ENCODE measurements around the gene C6orf15. TPM values are rescaled to one million over a fixed set of nuclear protein-coding genes. Genes with fewer than 3 reads are reported as not detected.
A peak's percentile ranks its signal among the peaks of the same experiment; 100 is the strongest.

C6orf15 gene
- total RNA-seq, 4 donors from 2014 or later, result 1.6 TPM; not detected in 3

GRCh38 chr6:31157513-31158139 lies 45.3 kb upstream of the C6orf15 start, which contains the start of gene CCHCR1:
Gene CCHCR1 (minus strand): TSS chr6:31157802. CDS start chr6:31157600, 202 bp downstream.
- no peak for TF ChIP-seq CTCF (IDR thresholded peaks at IDR 0.05)
- no peak for TF ChIP-seq POLR2A (IDR thresholded peaks at IDR 0.05)
- H3K36me3 ChIP-seq, result peaks cover 4 to 50% (median 12%) of the 10 kb centered on the region in 3 donors
- no peak for DNase-seq
- no peaks in the 10 kb centered on the region for H3K9me3 ChIP-seq
- 4% methylated on average over 13 of the region's 14 CpGs for WGBS, 2 donors
- peak within 1 kb of the TSS; percentile 85 to 91 (median 86) for H3K27ac ChIP-seq
- H3K4me1 ChIP-seq, result peaks cover 10 to 40% (median 16%) of the 10 kb centered on the region in 3 donors
- intact Hi-C loops (cut with DNase I), result no loop called here
- peak within 1 kb of the TSS; percentile 58 to 86 (median 75) for H3K4me3 ChIP-seq
- H3K27me3 ChIP-seq, result no peaks in the 10 kb centered on the region

- intact Hi-C loops (cut with DNase I), result no loop called here
- 94 to 96% methylated on average over 6 of the region's 7 CpGs for WGBS, 2 donors
These were observed 44.3 kb upstream of the C6orf15 start for GRCh38 chr6:31156641-31157040.

GRCh38 chr6:31154436-31154835 lies 42.1 kb upstream of the C6orf15 start:
- TF ChIP-seq CTCF (IDR thresholded peaks at IDR 0.05) (no peak), POLR2A (IDR thresholded peaks at IDR 0.05) (no peak)
- no peak for DNase-seq
- WGBS, 2 donors, result 85 to 91% methylated on average over 4 to 11 of the region's 15 CpGs
- Histone ChIP-seq H3K27me3 (no peaks in the 10 kb centered on the region), H3K9me3 (no peaks in the 10 kb centered on the region), H3K4me3 (no peak overlapping the region), H3K36me3 (peaks cover 4 to 60% (median 20%) of the 10 kb centered on the region in 3 donors), H3K4me1 (peaks cover 8 to 26% (median 12%) of the 10 kb centered on the region in 3 donors), H3K27ac (no peak overlapping the region)
- intact Hi-C loops (cut with DNase I), result no loop called here

More at GRCh38 chr6:31156641-31157040, 44.3 kb upstream of the C6orf15 start:
- Histone ChIP-seq H3K27me3 (no peaks in the 10 kb centered on the region), H3K27ac (no peak overlapping the region), H3K4me1 (peaks cover 10 to 40% (median 16%) of the 10 kb centered on the region in 3 donors), H3K4me3 (no peak overlapping the region), H3K36me3 (peaks cover 4 to 43% (median 12%) of the 10 kb centered on the region in 3 donors), H3K9me3 (no peaks in the 10 kb centered on the region)
- TF ChIP-seq CTCF (IDR thresholded peaks at IDR 0.05), result no peak
- no peak for TF ChIP-seq POLR2A (IDR thresholded peaks at IDR 0.05)
- no peak for DNase-seq

- H3K4me3 ChIP-seq, result no peak overlapping the region
- no peaks in the 10 kb centered on the region for H3K27me3 ChIP-seq
- no peak for TF ChIP-seq POLR2A (IDR thresholded peaks at IDR 0.05)
- no peak overlapping the region for H3K27ac ChIP-seq
- WGBS, 2 donors, result 90 to 91% methylated on average over 7 of the region's 7 CpGs
- peaks cover 4 to 16% (median 5%) of the 10 kb centered on the region in 3 donors for H3K4me1 ChIP-seq
- DNase-seq, result no peak
- H3K36me3 ChIP-seq, result peaks cover 4 to 74% (median 20%) of the 10 kb centered on the region in 3 donors
- H3K9me3 ChIP-seq, result no peaks in the 10 kb centered on the region
- intact Hi-C loops (cut with DNase I), result no loop called here
These were observed 40.4 kb upstream of the C6orf15 start for GRCh38 chr6:31152781-31153180.

- 85 to 99% methylated on average over 5 to 6 of the region's 6 CpGs for WGBS, 2 donors
- Histone ChIP-seq H3K9me3 (no peaks in the 10 kb centered on the region), H3K27ac (no peak overlapping the region), H3K27me3 (no peaks in the 10 kb centered on the region), H3K4me1 (no peaks in the 10 kb centered on the region), H3K4me3 (no peak overlapping the region), H3K36me3 (peaks cover 0 to 83% (median 20%) of the 10 kb centered on the region in 3 donors)
- TF ChIP-seq CTCF (IDR thresholded peaks at IDR 0.05) (no peak), POLR2A (IDR thresholded peaks at IDR 0.05) (no peak)
- DNase-seq, result no peak
- intact Hi-C loops (cut with DNase I), result no loop called here
These were observed 37.6 kb upstream of the C6orf15 start for GRCh38 chr6:31149827-31150447.

All from esophagus squamous epithelium (tissue), 5 donors.